ENCODE measurements around the gene RPGRIP1.

RPGRIP1 gene

DNA sequence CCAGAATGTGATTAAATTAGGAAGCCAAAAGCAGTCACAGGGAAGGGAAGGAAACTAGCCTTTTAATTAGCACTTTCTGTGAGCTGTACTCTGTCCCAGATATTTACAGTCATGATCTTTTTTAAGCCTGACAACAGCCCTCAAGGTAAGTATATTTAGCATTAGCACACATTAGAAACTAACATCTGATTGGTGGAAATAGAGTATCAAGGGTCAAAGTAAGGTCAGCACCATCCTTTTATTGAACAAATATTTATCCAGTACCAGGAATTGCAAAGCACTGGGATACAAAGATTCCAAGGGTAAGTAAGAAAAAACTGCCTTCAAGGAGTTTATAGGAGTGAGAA is 28.2 kb downstream of the RPGRIP1 start:
- H3K4me3 ChIP-seq (ENCODE audit: low read depth, low read length): no peak overlapping the region
- peaks cover 6% of the 10 kb centered on the region for H3K4me1 ChIP-seq (ENCODE audit: control insufficient read depth, insufficient read depth, low read length)
- peak overlapping the region; percentile 48 for H3K27ac ChIP-seq (ENCODE audit: extremely low read depth, low read depth, low read length)
- H3K9me3 ChIP-seq (ENCODE audit: control insufficient read depth, insufficient read depth, low read depth, low read length): no peaks in the 10 kb centered on the region
- ChIA-PET CTCF (interaction anchor here (0.6 kb wide), 1 partner anchor 446 kb away, joined by 3 read pairs; no protein-coding TSS in a partner anchor), POLR2A (no interaction called here)
- no peaks in the 10 kb centered on the region for H3K36me3 ChIP-seq (ENCODE audit: control insufficient read depth in 2 of 2, insufficient read depth in 1 of 2, low read length in 2 of 2)
- TF ChIP-seq, protein P1, sequence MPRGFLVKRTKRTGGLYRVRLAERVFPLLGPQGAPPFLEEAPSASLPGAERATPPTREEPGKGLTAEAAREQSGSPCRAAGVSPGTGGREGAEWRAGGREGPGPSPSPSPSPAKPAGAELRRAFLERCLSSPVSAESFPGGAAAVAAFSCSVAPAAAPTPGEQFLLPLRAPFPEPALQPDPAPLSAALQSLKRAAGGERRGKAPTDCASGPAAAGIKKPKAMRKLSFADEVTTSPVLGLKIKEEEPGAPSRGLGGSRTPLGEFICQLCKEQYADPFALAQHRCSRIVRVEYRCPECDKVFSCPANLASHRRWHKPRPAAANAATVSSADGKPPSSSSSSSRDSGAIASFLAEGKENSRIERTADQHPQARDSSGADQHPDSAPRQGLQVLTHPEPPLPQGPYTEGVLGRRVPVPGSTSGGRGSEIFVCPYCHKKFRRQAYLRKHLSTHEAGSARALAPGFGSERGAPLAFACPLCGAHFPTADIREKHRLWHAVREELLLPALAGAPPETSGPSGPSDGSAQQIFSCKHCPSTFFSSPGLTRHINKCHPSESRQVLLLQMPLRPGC (tag by site-specific recombination; IDR thresholded peaks at IDR 0.05): 0 out of 2 replicates have a peak, but pooled peaks have one; percentile 39
- TF ChIP-seq ZNF664 (tag by site-specific recombination; IDR thresholded peaks at IDR 0.05) (peak; percentile 49; the same call in 1 of the 2 replicates), SP7 (tag by site-specific recombination; IDR thresholded peaks at IDR 0.05) (no peak)

GRCh38 chr14:21308479-21309237 is 28.8 kb downstream of the RPGRIP1 start:
- peak overlapping the region; percentile 53 for H3K27ac ChIP-seq (ENCODE audit: extremely low read depth, low read depth, low read length)
- ChIA-PET CTCF (interaction anchor here (0.6 to 1.0 kb wide), 2 partner anchors 13 to 446 kb away, joined by 3 read pairs; no protein-coding TSS in a partner anchor), POLR2A (interaction anchor here (0.7 kb wide), 1 partner anchor 52 kb away, joined by 3 read pairs; no protein-coding TSS in a partner anchor)
- H3K9me3 ChIP-seq (ENCODE audit: control insufficient read depth, insufficient read depth, low read depth, low read length): no peaks in the 10 kb centered on the region
- H3K4me3 ChIP-seq (ENCODE audit: low read depth, low read length): peak overlapping the region; percentile 18
- no peaks in the 10 kb centered on the region for H3K36me3 ChIP-seq (ENCODE audit: control insufficient read depth in 2 of 2, insufficient read depth in 1 of 2, low read length in 2 of 2)
- H3K4me1 ChIP-seq (ENCODE audit: control insufficient read depth, insufficient read depth, low read length): peaks cover 6% of the 10 kb centered on the region
- no peak for TF ChIP-seq ZNF354C (tag by site-specific recombination; IDR thresholded peaks at IDR 0.05; ENCODE audit: borderline replicate concordance, low read depth)
- peak; percentile 20; the same call in 1 of the 2 replicates for TF ChIP-seq PRDM1 (tag by site-specific recombination; IDR thresholded peaks at IDR 0.05)
- no peak for TF ChIP-seq ZNF37A (tag by site-specific recombination; IDR thresholded peaks at IDR 0.05)
- TF ChIP-seq, protein P2, sequence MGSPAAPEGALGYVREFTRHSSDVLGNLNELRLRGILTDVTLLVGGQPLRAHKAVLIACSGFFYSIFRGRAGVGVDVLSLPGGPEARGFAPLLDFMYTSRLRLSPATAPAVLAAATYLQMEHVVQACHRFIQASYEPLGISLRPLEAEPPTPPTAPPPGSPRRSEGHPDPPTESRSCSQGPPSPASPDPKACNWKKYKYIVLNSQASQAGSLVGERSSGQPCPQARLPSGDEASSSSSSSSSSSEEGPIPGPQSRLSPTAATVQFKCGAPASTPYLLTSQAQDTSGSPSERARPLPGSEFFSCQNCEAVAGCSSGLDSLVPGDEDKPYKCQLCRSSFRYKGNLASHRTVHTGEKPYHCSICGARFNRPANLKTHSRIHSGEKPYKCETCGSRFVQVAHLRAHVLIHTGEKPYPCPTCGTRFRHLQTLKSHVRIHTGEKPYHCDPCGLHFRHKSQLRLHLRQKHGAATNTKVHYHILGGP (tag by site-specific recombination; IDR thresholded peaks at IDR 0.05): no peak
- no peak for TF ChIP-seq SCRT2 (tag by site-specific recombination; IDR thresholded peaks at IDR 0.05)
- TF ChIP-seq RBAK (tag by site-specific recombination; IDR thresholded peaks at IDR 0.05): no peak
- TF ChIP-seq SP2 (tag by site-specific recombination; IDR thresholded peaks at IDR 0.05): peak; percentile 51
- TF ChIP-seq GLI2 (tag by site-specific recombination; IDR thresholded peaks at IDR 0.05; ENCODE audit: borderline replicate concordance, low read depth): no peak
- no peak for TF ChIP-seq KLF9 (tag by site-specific recombination; IDR thresholded peaks at IDR 0.05; ENCODE audit: low read depth)
- no peak for TF ChIP-seq ZNF645 (tag by site-specific recombination; IDR thresholded peaks at IDR 0.05)
- TF ChIP-seq, protein P3, sequence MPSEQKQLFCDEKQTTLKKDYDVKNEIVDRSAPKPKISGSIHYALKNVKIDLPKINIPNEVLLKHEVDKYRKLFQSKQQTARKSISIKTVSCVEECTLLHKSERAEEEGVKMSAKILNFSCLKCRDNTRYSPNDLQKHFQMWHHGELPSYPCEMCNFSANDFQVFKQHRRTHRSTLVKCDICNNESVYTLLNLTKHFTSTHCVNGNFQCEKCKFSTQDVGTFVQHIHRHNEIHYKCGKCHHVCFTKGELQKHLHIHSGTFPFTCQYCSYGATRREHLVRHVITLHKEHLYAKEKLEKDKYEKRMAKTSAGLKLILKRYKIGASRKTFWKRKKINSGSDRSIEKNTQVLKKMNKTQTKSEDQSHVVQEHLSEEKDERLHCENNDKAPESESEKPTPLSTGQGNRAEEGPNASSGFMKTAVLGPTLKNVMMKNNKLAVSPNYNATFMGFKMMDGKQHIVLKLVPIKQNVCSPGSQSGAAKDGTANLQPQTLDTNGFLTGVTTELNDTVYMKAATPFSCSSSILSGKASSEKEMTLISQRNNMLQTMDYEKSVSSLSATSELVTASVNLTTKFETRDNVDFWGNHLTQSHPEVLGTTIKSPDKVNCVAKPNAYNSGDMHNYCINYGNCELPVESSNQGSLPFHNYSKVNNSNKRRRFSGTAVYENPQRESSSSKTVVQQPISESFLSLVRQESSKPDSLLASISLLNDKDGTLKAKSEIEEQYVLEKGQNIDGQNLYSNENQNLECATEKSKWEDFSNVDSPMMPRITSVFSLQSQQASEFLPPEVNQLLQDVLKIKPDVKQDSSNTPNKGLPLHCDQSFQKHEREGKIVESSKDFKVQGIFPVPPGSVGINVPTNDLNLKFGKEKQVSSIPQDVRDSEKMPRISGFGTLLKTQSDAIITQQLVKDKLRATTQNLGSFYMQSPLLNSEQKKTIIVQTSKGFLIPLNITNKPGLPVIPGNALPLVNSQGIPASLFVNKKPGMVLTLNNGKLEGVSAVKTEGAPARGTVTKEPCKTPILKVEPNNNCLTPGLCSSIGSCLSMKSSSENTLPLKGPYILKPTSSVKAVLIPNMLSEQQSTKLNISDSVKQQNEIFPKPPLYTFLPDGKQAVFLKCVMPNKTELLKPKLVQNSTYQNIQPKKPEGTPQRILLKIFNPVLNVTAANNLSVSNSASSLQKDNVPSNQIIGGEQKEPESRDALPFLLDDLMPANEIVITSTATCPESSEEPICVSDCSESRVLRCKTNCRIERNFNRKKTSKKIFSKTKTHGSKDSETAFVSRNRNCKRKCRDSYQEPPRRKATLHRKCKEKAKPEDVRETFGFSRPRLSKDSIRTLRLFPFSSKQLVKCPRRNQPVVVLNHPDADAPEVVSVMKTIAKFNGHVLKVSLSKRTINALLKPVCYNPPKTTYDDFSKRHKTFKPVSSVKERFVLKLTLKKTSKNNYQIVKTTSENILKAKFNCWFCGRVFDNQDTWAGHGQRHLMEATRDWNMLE (tag by site-specific recombination; conservative IDR thresholded peaks at IDR 0.05; ENCODE audit: low read depth): 0 out of 2 replicates have a peak, but pooled peaks have one; percentile 29
- TF ChIP-seq ZNF707 (tag by site-specific recombination; IDR thresholded peaks at IDR 0.05): no peak
- TF ChIP-seq, protein P4, sequence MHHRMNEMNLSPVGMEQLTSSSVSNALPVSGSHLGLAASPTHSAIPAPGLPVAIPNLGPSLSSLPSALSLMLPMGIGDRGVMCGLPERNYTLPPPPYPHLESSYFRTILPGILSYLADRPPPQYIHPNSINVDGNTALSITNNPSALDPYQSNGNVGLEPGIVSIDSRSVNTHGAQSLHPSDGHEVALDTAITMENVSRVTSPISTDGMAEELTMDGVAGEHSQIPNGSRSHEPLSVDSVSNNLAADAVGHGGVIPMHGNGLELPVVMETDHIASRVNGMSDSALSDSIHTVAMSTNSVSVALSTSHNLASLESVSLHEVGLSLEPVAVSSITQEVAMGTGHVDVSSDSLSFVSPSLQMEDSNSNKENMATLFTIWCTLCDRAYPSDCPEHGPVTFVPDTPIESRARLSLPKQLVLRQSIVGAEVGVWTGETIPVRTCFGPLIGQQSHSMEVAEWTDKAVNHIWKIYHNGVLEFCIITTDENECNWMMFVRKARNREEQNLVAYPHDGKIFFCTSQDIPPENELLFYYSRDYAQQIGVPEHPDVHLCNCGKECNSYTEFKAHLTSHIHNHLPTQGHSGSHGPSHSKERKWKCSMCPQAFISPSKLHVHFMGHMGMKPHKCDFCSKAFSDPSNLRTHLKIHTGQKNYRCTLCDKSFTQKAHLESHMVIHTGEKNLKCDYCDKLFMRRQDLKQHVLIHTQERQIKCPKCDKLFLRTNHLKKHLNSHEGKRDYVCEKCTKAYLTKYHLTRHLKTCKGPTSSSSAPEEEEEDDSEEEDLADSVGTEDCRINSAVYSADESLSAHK (tag by site-specific recombination; IDR thresholded peaks at IDR 0.05): no peak
- TF ChIP-seq ZBTB7A (tag by site-specific recombination; IDR thresholded peaks at IDR 0.05; ENCODE audit: low read depth): no peak
- TF ChIP-seq MYNN (tag by site-specific recombination; IDR thresholded peaks at IDR 0.05; ENCODE audit: borderline replicate concordance): no peak
- no peak for TF ChIP-seq GLIS1 (tag by site-specific recombination; IDR thresholded peaks at IDR 0.05)
- TF ChIP-seq KLF17 (tag by site-specific recombination; IDR thresholded peaks at IDR 0.05): peak; percentile 50; the same call in 1 of the 2 replicates
- TF ChIP-seq ZNF555 (tag by site-specific recombination; conservative IDR thresholded peaks at IDR 0.05): no peak
